ENCODE measurements around the gene TACC2. TPM values are rescaled to one million over a fixed set of nuclear protein-coding genes. Genes with fewer than 3 reads are reported as not detected.
A peak's percentile ranks its signal among the peaks of the same experiment; 100 is the strongest.
"Not testable (repeated sequence)": the region's sequence is repeated elsewhere in the genome, so short reads cannot be mapped to it uniquely, and the experiment has no call there.

Gene TACC2
- total RNA-seq, 4 donors from 2014 or later, result 206 to 606 (median 261) TPM

GRCh38 chr10:122022276-122022675 is 33.3 kb downstream of the TACC2 start:
- peak overlapping the region; percentile 42 for H3K4me3 ChIP-seq
- DNase-seq (ENCODE audit: low spot score in 2 of 2), result no peak
- no peak for TF ChIP-seq POLR2AphosphoS5 (IDR thresholded peaks at IDR 0.05)
- peaks cover 35% of the 10 kb centered on the region for H3K4me1 ChIP-seq
- no peaks in the 10 kb centered on the region for H3K36me3 ChIP-seq
- peak overlapping the region; percentile 94 for H3K27ac ChIP-seq
- H3K27me3 ChIP-seq, result no peaks in the 10 kb centered on the region
- H3K9me3 ChIP-seq, result no peaks in the 10 kb centered on the region
- 78% methylated on average over 4 of the region's 4 CpGs for WGBS

GRCh38 chr10:122023257-122023656 is 34.3 kb downstream of the TACC2 start:
- WGBS, result 98% methylated on average over 7 of the region's 7 CpGs

GRCh38 chr10:122029499-122030199 is 40.7 kb downstream of the TACC2 start:
- Histone ChIP-seq H3K4me3 (no peak overlapping the region), H3K9me3 (no peaks in the 10 kb centered on the region), H3K27ac (peak overlapping the region; percentile 59), H3K27me3 (no peaks in the 10 kb centered on the region), H3K36me3 (no peaks in the 10 kb centered on the region), H3K4me1 (peaks cover 22% of the 10 kb centered on the region)
- TF ChIP-seq POLR2A (IDR thresholded peaks at IDR 0.05) (no peak), POLR2AphosphoS5 (IDR thresholded peaks at IDR 0.05) (no peak), CTCF (IDR thresholded peaks at IDR 0.05) (no peak), EP300 (IDR thresholded peaks at IDR 0.05) (no peak)
- DNase-seq (ENCODE audit: low spot score in 2 of 2), result no peak
- 49% methylated on average over 8 of the region's 8 CpGs for WGBS

More at GRCh38 chr10:122023257-122023656, 34.3 kb downstream of the TACC2 start:
- H3K36me3 ChIP-seq; DNase-seq (ENCODE audit: low spot score in 2 of 2); H3K4me3 ChIP-seq; H3K9me3 ChIP-seq; H3K27me3 ChIP-seq; H3K27ac ChIP-seq: not testable (repeated sequence)
- peaks cover 33% of the 10 kb centered on the region for H3K4me1 ChIP-seq

- Histone ChIP-seq H3K9me3 (no peaks in the 10 kb centered on the region), H3K4me3 (no peak overlapping the region), H3K36me3 (no peaks in the 10 kb centered on the region), H3K4me1 (peaks cover 22% of the 10 kb centered on the region), H3K27ac (peak overlapping the region; percentile 59), H3K27me3 (no peaks in the 10 kb centered on the region)
- TF ChIP-seq POLR2AphosphoS5 (IDR thresholded peaks at IDR 0.05) (no peak), EP300 (IDR thresholded peaks at IDR 0.05) (no peak), CTCF (IDR thresholded peaks at IDR 0.05) (no peak), POLR2A (IDR thresholded peaks at IDR 0.05) (no peak)
- DNase-seq (ENCODE audit: low spot score in 2 of 2), result no peak
- WGBS, result 86% methylated on average over 7 of the region's 7 CpGs
Observed at GRCh38 chr10:122030200-122030552, 41.2 kb downstream of the TACC2 start.

GRCh38 chr10:122033224-122033926 is 44.4 kb downstream of the TACC2 start:
- H3K27me3 ChIP-seq, result no peaks in the 10 kb centered on the region
- H3K27ac ChIP-seq, result peak overlapping the region; percentile 15
- H3K4me3 ChIP-seq, result no peak overlapping the region
- DNase-seq (ENCODE audit: low spot score in 2 of 2), result no peak
- H3K4me1 ChIP-seq, result peaks cover 22% of the 10 kb centered on the region
- no peaks in the 10 kb centered on the region for H3K36me3 ChIP-seq
- no peaks in the 10 kb centered on the region for H3K9me3 ChIP-seq
- TF ChIP-seq POLR2AphosphoS5 (IDR thresholded peaks at IDR 0.05) (no peak), EP300 (IDR thresholded peaks at IDR 0.05) (no peak), CTCF (IDR thresholded peaks at IDR 0.05) (no peak), POLR2A (IDR thresholded peaks at IDR 0.05) (no peak)
- WGBS, result 69% methylated on average over 9 of the region's 9 CpGs

GRCh38 chr10:122034149-122034756 is 45.3 kb downstream of the TACC2 start:
- Histone ChIP-seq H3K36me3 (no peaks in the 10 kb centered on the region), H3K4me1 (peaks cover 18% of the 10 kb centered on the region), H3K27ac (no peak overlapping the region), H3K4me3 (no peak overlapping the region), H3K27me3 (no peaks in the 10 kb centered on the region), H3K9me3 (no peaks in the 10 kb centered on the region)
- WGBS, result 64% methylated on average over 6 of the region's 6 CpGs
- TF ChIP-seq EP300 (IDR thresholded peaks at IDR 0.05) (no peak), POLR2A (IDR thresholded peaks at IDR 0.05) (no peak)
- no peak for DNase-seq (ENCODE audit: low spot score in 2 of 2)

Data from suprapubic skin (tissue), 4 donors.